ENCODE data around the gene CLCNKA.

GRCh38 chr1:16067127-16067768, 45.4 kb downstream of the CLCNKA start:
- no peak for TF ChIP-seq POLR2A (IDR thresholded peaks at IDR 0.05)
- TF ChIP-seq, protein P1, sequence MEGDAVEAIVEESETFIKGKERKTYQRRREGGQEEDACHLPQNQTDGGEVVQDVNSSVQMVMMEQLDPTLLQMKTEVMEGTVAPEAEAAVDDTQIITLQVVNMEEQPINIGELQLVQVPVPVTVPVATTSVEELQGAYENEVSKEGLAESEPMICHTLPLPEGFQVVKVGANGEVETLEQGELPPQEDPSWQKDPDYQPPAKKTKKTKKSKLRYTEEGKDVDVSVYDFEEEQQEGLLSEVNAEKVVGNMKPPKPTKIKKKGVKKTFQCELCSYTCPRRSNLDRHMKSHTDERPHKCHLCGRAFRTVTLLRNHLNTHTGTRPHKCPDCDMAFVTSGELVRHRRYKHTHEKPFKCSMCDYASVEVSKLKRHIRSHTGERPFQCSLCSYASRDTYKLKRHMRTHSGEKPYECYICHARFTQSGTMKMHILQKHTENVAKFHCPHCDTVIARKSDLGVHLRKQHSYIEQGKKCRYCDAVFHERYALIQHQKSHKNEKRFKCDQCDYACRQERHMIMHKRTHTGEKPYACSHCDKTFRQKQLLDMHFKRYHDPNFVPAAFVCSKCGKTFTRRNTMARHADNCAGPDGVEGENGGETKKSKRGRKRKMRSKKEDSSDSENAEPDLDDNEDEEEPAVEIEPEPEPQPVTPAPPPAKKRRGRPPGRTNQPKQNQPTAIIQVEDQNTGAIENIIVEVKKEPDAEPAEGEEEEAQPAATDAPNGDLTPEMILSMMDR (IDR thresholded peaks at IDR 0.05) = no peak

Measured in lower leg skin (tissue), 3 donors.